Fibroblast of the aortic adventitia (primary cell): Measurements from ENCODE around the gene RIMBP2. TPM values are rescaled to one million over a fixed set of nuclear protein-coding genes. Genes with fewer than 3 reads are reported as not detected.

Experiments used
- DNase-seq: peaks from one replicate; pipeline ENCODE4 v3.0.0-alpha.2; 2010; ENCODE audit warnings: low read depth
- H3K4me3 ChIP-seq: 2 replicates; pipeline ENCODE4 v1.5.1; 2011; ENCODE audit warnings: low read depth, mild to moderate bottlenecking, control low read depth, low read length, moderate library complexity
- CTCF ChIP-seq: IDR thresholded peaks from 2 replicates; pipeline ENCODE4 v1.5.1; 2011; ENCODE audit warnings: mild to moderate bottlenecking, low read length, control low read depth, inconsistent platforms; ENCODE audit not compliant: insufficient read depth
- total RNA-seq: library from RNA; depleted of rRNA; stranded (reverse); fragments of >200 nt; gene quantifications from 2 replicates; pipeline ENCODE4 v1.2.3, GENCODE V29; 2012; ENCODE audit warnings: low replicate concordance

RIMBP2 gene
- total RNA-seq, 1 donor, result not detected

GRCh38 chr12:130715150-130715997 is 725 bp downstream of the RIMBP2 start:
- no peak for TF ChIP-seq CTCF
- peak overlapping the region; percentile 13 for H3K4me3 ChIP-seq
- DNase-seq, result no peak

- H3K4me3 ChIP-seq, result no peak overlapping the region
- no peak for DNase-seq
- TF ChIP-seq CTCF, result no peak
Observed at GRCh38 chr12:130714591-130715149, 1.4 kb downstream of the RIMBP2 start.

GRCh38 chr12:130714091-130714590 is 2.0 kb downstream of the RIMBP2 start:
- TF ChIP-seq CTCF, result no peak
- no peak overlapping the region for H3K4me3 ChIP-seq
- DNase-seq, result no peak

GRCh38 chr12:130713581-130713991 is 2.5 kb downstream of the RIMBP2 start:
- TF ChIP-seq CTCF, result no peak
- H3K4me3 ChIP-seq, result no peak overlapping the region
- no peak for DNase-seq

- DNase-seq, result no peak
- H3K4me3 ChIP-seq, result no peak overlapping the region
- TF ChIP-seq CTCF, result no peak
Observed at GRCh38 chr12:130712346-130713065, 3.6 kb downstream of the RIMBP2 start.

- no peak for DNase-seq
Observed at GRCh38 chr12:130711756-130712155, 4.3 kb downstream of the RIMBP2 start.

More at GRCh38 chr12:130711756-130712155, 4.3 kb downstream of the RIMBP2 start:
- no peak for TF ChIP-seq CTCF
- H3K4me3 ChIP-seq, result no peak overlapping the region
